ENCODE results near the gene ZNF830. TPM values are rescaled to one million over a fixed set of nuclear protein-coding genes. Genes with fewer than 3 reads are reported as not detected.
"Not testable (repeated sequence)": the region's sequence is repeated elsewhere in the genome, so short reads cannot be mapped to it uniquely, and the experiment has no call there.

Gene ZNF830
- total RNA-seq, 1 experiment from 2014 or later, result 11.1 TPM

DNA sequence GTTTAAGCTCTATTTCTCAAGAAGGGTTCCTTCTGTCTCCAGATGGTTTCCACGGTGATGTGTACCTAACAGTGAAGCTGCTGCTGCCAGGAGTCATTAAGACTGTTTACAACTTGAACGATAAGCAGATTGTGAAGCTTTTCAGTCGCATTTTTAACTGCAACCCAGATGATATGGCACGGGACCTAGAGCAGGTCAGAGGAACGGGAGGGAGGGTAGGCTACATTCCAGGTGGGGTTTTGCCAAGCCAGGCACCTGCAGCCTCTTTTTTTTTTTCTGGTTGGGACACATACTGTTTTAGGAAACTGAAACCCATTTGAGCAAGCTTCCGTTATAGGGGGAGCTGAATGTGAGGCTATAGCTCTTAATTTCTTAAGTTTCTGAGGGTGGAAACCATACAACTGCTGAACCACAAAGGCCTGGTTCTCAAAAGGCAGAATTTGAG is 29.6 kb downstream of the ZNF830 start:
- DNase-seq (ENCODE audit: low spot score), result no peak

DNA sequence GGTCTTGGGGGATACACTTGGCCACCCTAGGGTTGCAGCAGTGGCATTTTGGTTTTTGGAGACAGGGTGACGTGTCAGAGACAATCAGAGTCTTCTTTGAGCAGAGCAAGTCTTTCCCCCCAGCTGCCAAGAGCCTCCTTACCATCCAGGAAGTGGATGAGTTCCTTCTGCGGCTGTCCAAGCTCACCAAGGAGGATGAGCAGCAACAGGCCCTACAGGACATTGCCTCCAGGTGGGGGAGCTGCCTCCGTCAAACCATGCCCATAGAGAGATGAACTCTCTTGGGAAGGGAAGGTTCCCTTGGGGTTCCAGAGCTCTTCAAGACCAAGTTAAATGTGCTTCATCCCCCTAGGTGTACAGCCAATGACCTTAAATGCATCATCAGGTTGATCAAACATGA is 30.3 kb downstream of the ZNF830 start:
- DNase-seq (ENCODE audit: low spot score), result no peak

DNA sequence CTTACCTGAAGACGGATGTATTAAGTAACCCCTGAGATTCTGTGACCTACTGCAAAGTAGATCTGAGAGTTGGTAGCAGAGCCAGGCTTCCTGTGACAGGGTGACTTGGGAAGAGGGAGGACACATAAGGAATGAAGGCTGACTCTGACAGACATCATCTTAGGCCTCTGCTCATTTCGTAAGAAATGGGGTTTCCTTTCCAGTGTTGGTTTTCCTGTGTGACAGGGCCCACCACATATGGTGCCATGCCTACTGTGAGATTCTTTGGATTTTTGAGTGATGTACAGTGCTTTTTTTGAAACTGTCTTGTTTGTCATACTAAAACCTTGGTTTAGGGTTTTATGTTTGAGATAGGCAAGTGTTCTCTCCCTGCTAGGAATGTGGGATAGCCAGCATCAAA is 31.7 kb downstream of the ZNF830 start:
- no peak for DNase-seq (ENCODE audit: low spot score)

- no peak for DNase-seq (ENCODE audit: low spot score)
These were observed 35.3 kb downstream of the ZNF830 start for GRCh38 chr17:34996422-34997285.

GRCh38 chr17:34997355-34997862 is 36.1 kb downstream of the ZNF830 start:
- DNase-seq (ENCODE audit: low spot score), result no peak

- DNase-seq (ENCODE audit: low spot score), result peak; percentile 51
These were observed 36.9 kb downstream of the ZNF830 start for GRCh38 chr17:34998205-34998604.

GRCh38 chr17:34999456-34999855 is 38.1 kb downstream of the ZNF830 start:
- no peak for DNase-seq (ENCODE audit: low spot score)

GRCh38 chr17:35000965-35001364 is 39.6 kb downstream of the ZNF830 start:
- not testable (repeated sequence) for DNase-seq (ENCODE audit: low spot score)

DNA sequence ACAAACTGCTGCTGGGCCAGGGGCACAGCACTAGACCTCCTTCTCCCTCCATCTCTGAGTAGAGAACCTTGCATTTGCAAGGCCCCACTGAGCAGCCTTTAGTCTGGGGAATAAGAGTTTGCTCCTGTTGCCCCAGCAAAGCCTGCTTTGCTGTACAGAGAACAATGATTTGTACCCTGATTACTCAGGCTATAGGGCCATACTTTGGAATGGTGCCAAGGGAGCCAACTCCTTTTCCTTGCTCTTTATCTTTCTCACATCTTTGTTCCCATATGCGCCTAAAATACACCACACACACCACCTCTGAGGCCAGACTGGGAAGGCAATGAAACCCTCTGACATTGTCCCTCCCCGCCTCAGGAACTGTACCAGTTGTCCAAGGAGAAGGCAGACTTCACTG is 40.2 kb downstream of the ZNF830 start:
- DNase-seq (ENCODE audit: low spot score), result no peak

DNA sequence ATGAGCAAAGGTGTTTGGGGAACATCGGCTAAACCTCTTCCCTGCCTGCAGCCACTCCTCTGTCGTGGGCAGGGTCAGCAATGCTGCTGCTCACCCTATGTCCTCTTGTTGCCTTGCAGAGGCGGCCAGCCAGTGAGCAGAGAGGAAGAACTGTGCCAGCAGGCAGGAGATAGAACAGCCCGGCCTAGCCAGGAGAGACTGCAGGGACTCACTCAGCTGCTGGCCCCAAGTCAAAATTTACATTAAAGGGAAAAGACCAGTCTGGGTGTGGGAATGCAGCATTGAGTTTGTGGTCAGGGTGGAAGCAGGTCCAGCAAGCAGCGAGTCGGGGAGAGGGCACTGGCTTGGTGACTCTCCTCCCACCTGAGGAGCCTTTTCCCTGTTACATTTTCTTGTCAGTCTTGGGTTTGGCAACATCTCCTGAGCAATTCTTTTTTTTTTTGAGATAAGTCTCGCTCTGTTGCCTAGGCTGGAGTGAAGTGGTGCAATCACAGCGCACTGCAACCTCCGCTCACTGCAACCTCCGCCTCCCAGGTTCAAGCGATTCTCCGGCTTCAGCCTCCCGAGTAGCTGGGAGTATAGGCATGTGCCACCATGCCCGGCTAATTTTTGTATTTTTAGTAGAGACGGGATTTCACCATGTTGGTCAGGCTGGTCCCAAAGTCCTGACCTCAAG is 41.7 kb downstream of the ZNF830 start:
- DNase-seq (ENCODE audit: low spot score), result no peak

DNA sequence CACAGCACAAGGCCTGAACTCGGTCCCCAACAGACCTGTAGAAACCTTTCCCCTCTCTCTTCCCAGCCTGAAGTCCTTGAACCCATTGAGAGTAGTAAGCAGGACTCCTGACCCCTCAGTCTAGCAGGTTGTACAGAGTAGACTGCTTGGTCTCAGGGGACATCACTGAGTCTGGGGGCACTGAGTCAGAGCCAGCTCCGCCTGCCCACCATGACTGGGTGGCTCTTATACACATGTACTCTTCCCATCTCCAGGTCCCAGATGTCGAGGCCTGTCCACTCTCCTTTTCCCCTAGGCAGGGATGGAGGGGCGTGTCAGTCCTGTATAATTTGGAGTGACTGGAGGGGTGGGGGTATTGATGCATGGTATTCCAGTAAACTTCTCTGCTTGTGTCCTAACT is 42.4 kb downstream of the ZNF830 start:
- no peak for DNase-seq (ENCODE audit: low spot score)

DNA sequence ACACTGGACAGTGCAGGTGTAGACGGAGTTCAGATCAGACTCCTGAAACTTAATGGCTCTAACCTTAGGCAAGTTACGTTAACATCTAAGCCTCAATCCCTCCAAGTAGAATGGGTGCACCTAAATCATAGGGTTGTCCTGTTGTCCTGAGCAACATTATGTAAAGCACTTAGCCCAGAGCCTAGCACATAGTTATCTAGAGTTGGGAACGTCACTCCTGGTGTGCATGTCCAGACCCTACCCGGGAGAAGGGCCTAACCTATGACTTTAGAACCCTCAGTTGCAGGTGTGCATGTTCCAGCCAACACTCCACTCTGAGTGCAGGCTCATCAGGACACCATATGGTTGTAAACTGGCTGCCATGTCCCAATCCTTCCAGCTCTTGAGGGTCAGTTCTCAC is 45.0 kb downstream of the ZNF830 start:
- no peak for DNase-seq (ENCODE audit: low spot score)

DNA sequence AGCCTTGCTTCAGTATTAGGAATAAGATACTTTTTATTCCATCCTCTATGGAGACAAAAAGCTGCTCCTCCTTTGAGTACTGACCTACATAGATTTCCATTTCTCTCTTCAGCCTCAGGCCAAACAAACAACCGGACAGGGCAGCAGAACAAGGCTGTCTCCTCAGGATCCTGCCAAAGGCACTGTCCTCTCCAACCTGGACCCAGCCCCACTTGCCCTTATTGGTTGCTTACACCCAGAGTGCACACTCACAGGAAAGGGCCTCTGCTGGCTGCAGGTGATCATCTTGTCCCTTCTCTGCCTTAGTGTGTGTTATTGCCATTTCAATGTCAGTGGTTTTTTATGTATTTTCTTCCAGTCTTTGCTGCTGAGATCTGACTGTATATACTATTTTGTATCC is 45.6 kb downstream of the ZNF830 start:
- DNase-seq (ENCODE audit: low spot score), result no peak

GRCh38 chr17:35010093-35010492 is 48.8 kb downstream of the ZNF830 start:
- DNase-seq (ENCODE audit: low spot score), result no peak

- no peak for DNase-seq (ENCODE audit: low spot score)
These were observed 50.4 kb downstream of the ZNF830 start for GRCh38 chr17:35011671-35012216.

Other genes with a start within 250 kb of the ZNF830 start
- 1.9 and 2.9 TPM in 2 replicates for gene CCT6B, start 80 bp upstream of the ZNF830 start, total RNA-seq (2014; rRNA removed; shearing (Covaris generic))
- gene LIG3, start 19.0 kb downstream of the ZNF830 start, total RNA-seq (2014; rRNA removed; shearing (Covaris generic)), result 23.6 and 31.9 TPM in 2 replicates
- gene RFFL, start 102.2 kb downstream of the ZNF830 start, total RNA-seq (2014; rRNA removed; shearing (Covaris generic)), result 18.5 and 20.7 TPM in 2 replicates
- gene RAD51D, start 158.3 kb downstream of the ZNF830 start, total RNA-seq (2014; rRNA removed; shearing (Covaris generic)), result 11.8 and 11.9 TPM in 2 replicates
- 0.25 TPM in 1 of 2 replicates, not detected in the other for gene FNDC8, start 160.1 kb downstream of the ZNF830 start, total RNA-seq (2014; rRNA removed; shearing (Covaris generic))
- 17.6 and 20.2 TPM in 2 replicates for gene NLE1, start 180.8 kb downstream of the ZNF830 start, total RNA-seq (2014; rRNA removed; shearing (Covaris generic))
- gene UNC45B, start 186.3 kb downstream of the ZNF830 start, total RNA-seq (2014; rRNA removed; shearing (Covaris generic)), result not detected in 2 replicates
- gene SLC35G3, start 232.9 kb downstream of the ZNF830 start, total RNA-seq (2014; rRNA removed; shearing (Covaris generic)), result not detected in 2 replicates